Fibroblast of skin of back (primary cell): ENCODE data around the gene RFTN1.
A peak's percentile ranks its signal among the peaks of the same experiment; 100 is the strongest.
"Not testable (repeated sequence)": the region's sequence is repeated elsewhere in the genome, so short reads cannot be mapped to it uniquely, and the experiment has no call there.

ENCODE experiments used
- DNase-seq: peaks from one replicate; pipeline ENCODE4 v3.0.0-alpha.2; 2013

Gene RFTN1

GRCh38 chr3:16506884-16507577 is 6.5 kb downstream of the RFTN1 start:
- no peak for DNase-seq

- DNase-seq = no peak
Observed at GRCh38 chr3:16506451-16506850, 7.0 kb downstream of the RFTN1 start.

GRCh38 chr3:16504692-16505091 is 8.8 kb downstream of the RFTN1 start:
- DNase-seq = no peak

GRCh38 chr3:16504242-16504641 is 9.3 kb downstream of the RFTN1 start:
- DNase-seq = no peak

GRCh38 chr3:16503191-16503776 is 10.2 kb downstream of the RFTN1 start:
- no peak for DNase-seq

GRCh38 chr3:16502347-16502908 is 11.1 kb downstream of the RFTN1 start:
- DNase-seq = no peak

- no peak for DNase-seq
Observed at GRCh38 chr3:16501376-16501775, 12.1 kb downstream of the RFTN1 start.

- DNase-seq = no peak
Observed at GRCh38 chr3:16500911-16501310, 12.6 kb downstream of the RFTN1 start.

- no peak for DNase-seq
Observed at GRCh38 chr3:16500093-16500492, 13.4 kb downstream of the RFTN1 start.

- no peak for DNase-seq
Observed at GRCh38 chr3:16499351-16499750, 14.1 kb downstream of the RFTN1 start.

GRCh38 chr3:16498130-16498890 is 15.2 kb downstream of the RFTN1 start:
- no peak for DNase-seq

- DNase-seq = peak; percentile 44
Observed at GRCh38 chr3:16496408-16497222, 16.9 kb downstream of the RFTN1 start.

GRCh38 chr3:16496008-16496407 is 17.5 kb downstream of the RFTN1 start:
- no peak for DNase-seq

GRCh38 chr3:16494814-16495431 is 18.6 kb downstream of the RFTN1 start:
- no peak for DNase-seq

- no peak for DNase-seq
Observed at GRCh38 chr3:16494094-16494493, 19.4 kb downstream of the RFTN1 start.

GRCh38 chr3:16490062-16490619 is 23.4 kb downstream of the RFTN1 start:
- DNase-seq = no peak

GRCh38 chr3:16489326-16490061 is 24.0 kb downstream of the RFTN1 start:
- not testable (repeated sequence) for DNase-seq

- DNase-seq = no peak
Observed at GRCh38 chr3:16488637-16489036, 24.9 kb downstream of the RFTN1 start.

GRCh38 chr3:16487511-16488175 is 25.9 kb downstream of the RFTN1 start:
- no peak for DNase-seq

GRCh38 chr3:16486951-16487480 is 26.5 kb downstream of the RFTN1 start:
- no peak for DNase-seq
